Calu3 (cell line): ENCODE data around the gene PHC3. TPM values are rescaled to one million over a fixed set of nuclear protein-coding genes. Genes with fewer than 3 reads are reported as not detected.

Source experiments
- Bru-seq: library from RNA; stranded (reverse); fragments of 400-500 nt; gene quantifications from one replicate; lab custom pipeline; 2021; lab: Mats Ljungman, UMichigan
- BruChase-seq, 2 experiments: library from RNA; stranded (reverse); fragments of 400-500 nt; gene quantifications; one replicate each; lab custom pipeline; 2021; lab: Mats Ljungman, UMichigan
- BruUV-seq: library from RNA; stranded (reverse); fragments of 400-500 nt; replicated peaks from 2 replicates; lab custom pipeline; 2021; lab: Mats Ljungman, UMichigan
- CTCF ChIA-PET: fragments of 300-600 bp; sonication (Branson Sonifier 250); formaldehyde crosslinking; loops from one replicate; lab custom pipeline; 2022; ENCODE audit warnings: antibody characterized with exemption; lab: Charles Lee
- DNase-seq: peaks from one replicate; pipeline ENCODE4 v3.0.0; 2022
- H3K27ac Mint-ChIP-seq: one replicate; pipeline ENCODE4 v1.8.0; 2022; ENCODE audit warnings: mixed read lengths; ENCODE audit not compliant: unreplicated experiment
- H3K27me3 Mint-ChIP-seq: one replicate; pipeline ENCODE4 v1.8.0; 2022; ENCODE audit warnings: mixed read lengths; ENCODE audit not compliant: unreplicated experiment
- H3K36me3 Mint-ChIP-seq: one replicate; pipeline ENCODE4 v1.8.0; 2022; ENCODE audit warnings: mild to moderate bottlenecking, moderate library complexity, mixed read lengths; ENCODE audit not compliant: insufficient read depth, unreplicated experiment
- H3K4me1 Mint-ChIP-seq: one replicate; pipeline ENCODE4 v1.8.0; 2022; ENCODE audit warnings: mild to moderate bottlenecking, low read depth, mixed read lengths; ENCODE audit not compliant: unreplicated experiment
- H3K4me3 Mint-ChIP-seq: one replicate; pipeline ENCODE4 v1.8.0; 2022; ENCODE audit warnings: mild to moderate bottlenecking, low read depth, moderate library complexity, mixed read lengths; ENCODE audit not compliant: unreplicated experiment
- H3K9me3 Mint-ChIP-seq: one replicate; pipeline ENCODE4 v1.8.0; 2022; ENCODE audit warnings: low read depth, mixed read lengths; ENCODE audit not compliant: unreplicated experiment
- CTCF ChIP-seq: fragments of 200-600 bp; IDR thresholded peaks from one replicate; pipeline ENCODE4 v1.8.0; 2022; ENCODE audit warnings: antibody characterized with exemption; ENCODE audit not compliant: unreplicated experiment
- intact Hi-C: fragments of 100-400 bp; cut with micrococcal nuclease; formaldehyde crosslinking; loops from one replicate; pipeline ENCODE4 v1.10.0; 2022; ENCODE audit not compliant: unreplicated experiment
- long read RNA-seq: library from polyadenylated mRNA; stranded (forward); transcript quantifications from one replicate; pipeline ENCODE4 v2.0.0, GENCODE V29; 2022
- total RNA-seq: library from RNA; stranded (reverse); gene quantifications from 2 replicates; pipeline ENCODE4 v1.2.3, GENCODE V29; 2022

The PHC3 gene
- total RNA-seq = 113 and 118 TPM in 2 replicates
- Bru-seq, nascent RNA = percentile 96 among the genes with signal in this experiment
- percentile 95 among the genes with signal in this experiment for BruChase-seq, experiment 1, labeled RNA remaining after a 6-hour chase
- percentile 96 among the genes with signal in this experiment for BruChase-seq, experiment 2, labeled RNA remaining after a 2-hour chase
- long read RNA-seq, full-length matches to known transcripts = 5 of 20 reads
- long read RNA-seq, partial matches to known transcripts = 3 of 20 reads
- long read RNA-seq, other reads (novel, unspliced or antisense) = 12 of 20 reads

DNA sequence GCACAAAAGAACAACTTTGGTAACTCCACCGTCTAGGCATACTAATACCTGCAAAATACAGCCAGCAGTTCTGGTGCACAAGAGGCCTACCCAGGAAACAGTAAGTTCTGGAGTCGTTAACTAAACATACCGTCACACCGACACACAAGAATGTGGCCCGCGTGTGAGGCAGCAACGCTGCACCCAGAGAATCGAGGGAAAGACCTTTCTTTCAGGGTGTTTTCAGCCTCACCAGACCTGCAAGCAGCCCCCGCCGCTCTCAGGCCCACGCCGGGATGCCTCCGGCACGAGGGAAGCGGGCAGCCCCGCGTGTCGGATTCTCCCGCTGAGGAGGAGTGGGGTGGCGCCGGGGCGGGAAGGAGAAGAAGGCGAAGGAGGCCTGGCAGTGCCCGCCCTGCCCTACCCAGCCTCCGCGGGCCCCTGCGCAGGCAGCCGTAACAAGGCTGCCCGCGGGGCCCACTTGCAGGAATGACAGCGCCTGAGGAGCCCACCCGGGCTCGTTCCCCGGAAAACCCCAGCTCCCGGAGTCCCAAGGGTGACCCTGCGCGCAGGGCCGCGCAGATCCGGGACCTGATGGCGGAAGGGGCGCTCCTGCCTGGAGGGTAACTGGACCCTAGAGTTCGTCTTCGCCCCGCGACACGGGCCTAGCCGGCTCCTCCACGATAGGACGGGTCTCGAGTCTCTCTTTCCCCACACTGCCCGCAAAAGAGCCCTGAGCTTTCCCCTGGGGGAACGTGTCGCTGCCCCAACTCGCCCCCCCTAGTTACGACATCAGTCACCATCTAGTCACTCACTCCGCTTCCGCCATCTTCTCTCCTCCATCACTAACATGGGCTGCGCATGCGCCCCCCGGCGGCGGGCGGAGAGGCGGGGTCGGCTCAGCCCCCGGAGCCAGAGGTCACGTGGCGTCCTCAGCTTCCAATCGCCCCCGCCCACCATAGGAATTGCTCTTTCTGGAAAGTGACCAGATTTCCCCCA lies at the start of gene PHC3:
Gene PHC3, minus strand, starts transcription at position 826 of the 978 bp plus-strand sequence. Its CDS starts 18 bp downstream, at position 808.
- Mint-ChIP-seq H3K4me3 (peak within 1 kb of the TSS; percentile 98), H3K27me3 (no peaks in the 10 kb centered on the region), H3K9me3 (no peaks in the 10 kb centered on the region), H3K4me1 (peaks cover 19% of the 10 kb centered on the region), H3K36me3 (peaks cover 47% of the 10 kb centered on the region), H3K27ac (peak within 1 kb of the TSS; percentile 96)
- BruUV-seq = no TSS peak
- TF ChIP-seq CTCF = no peak
- peak; percentile 99 for DNase-seq
- intact Hi-C loops = loop anchor here (1.0 kb wide), 1 partner anchor 41 kb away; the partner anchor contains the start of gene PRKCI
- CTCF ChIA-PET = interaction anchor here (0.6 to 1.1 kb wide), 5 partner anchors 18 to 1579 kb away, joined by 3 to 5 read pairs (median 3); no protein-coding TSS in a partner anchor

- peaks cover 10% of the 10 kb centered on the region for H3K36me3 Mint-ChIP-seq
- peaks cover 40% of the 10 kb centered on the region for H3K4me1 Mint-ChIP-seq
- H3K27me3 Mint-ChIP-seq = no peaks in the 10 kb centered on the region
- DNase-seq = peak; percentile 39
- no TSS peak for BruUV-seq
- TF ChIP-seq CTCF = no peak
- intact Hi-C loops = no loop called here
- no peaks in the 10 kb centered on the region for H3K9me3 Mint-ChIP-seq
- CTCF ChIA-PET = interaction anchor here (0.6 kb wide), 1 partner anchor 1272 kb away, joined by 4 read pairs; no protein-coding TSS in a partner anchor
- peak overlapping the region; percentile 42 for H3K27ac Mint-ChIP-seq
- H3K4me3 Mint-ChIP-seq = peak overlapping the region; percentile 8
Measured at GRCh38 chr3:170228093-170228766, 46.7 kb upstream of the PHC3 start.

- peaks cover 40% of the 10 kb centered on the region for H3K4me1 Mint-ChIP-seq
- peak overlapping the region; percentile 8 for H3K4me3 Mint-ChIP-seq
- TF ChIP-seq CTCF = no peak
- H3K36me3 Mint-ChIP-seq = peaks cover 27% of the 10 kb centered on the region
- H3K27ac Mint-ChIP-seq = no peak overlapping the region
- intact Hi-C loops = no loop called here
- CTCF ChIA-PET = interaction anchor here (0.6 kb wide), 1 partner anchor 1199 kb away, joined by 3 read pairs; no protein-coding TSS in a partner anchor
- no TSS peak for BruUV-seq
- DNase-seq = no peak
- no peaks in the 10 kb centered on the region for H3K27me3 Mint-ChIP-seq
- H3K9me3 Mint-ChIP-seq = no peaks in the 10 kb centered on the region
Measured at GRCh38 chr3:170226426-170226960, 45.0 kb upstream of the PHC3 start.
